GM21825 (cell line): ENCODE results near the gene FGF3.

ENCODE experiments used
- ATAC-seq: cut with Tn5 transposase; IDR thresholded peaks from one replicate; pipeline ENCODE4 v1.9.1; 2021; ENCODE audit warnings: mild to moderate bottlenecking, moderate library complexity; ENCODE audit not compliant: unreplicated experiment

The FGF3 gene

DNA sequence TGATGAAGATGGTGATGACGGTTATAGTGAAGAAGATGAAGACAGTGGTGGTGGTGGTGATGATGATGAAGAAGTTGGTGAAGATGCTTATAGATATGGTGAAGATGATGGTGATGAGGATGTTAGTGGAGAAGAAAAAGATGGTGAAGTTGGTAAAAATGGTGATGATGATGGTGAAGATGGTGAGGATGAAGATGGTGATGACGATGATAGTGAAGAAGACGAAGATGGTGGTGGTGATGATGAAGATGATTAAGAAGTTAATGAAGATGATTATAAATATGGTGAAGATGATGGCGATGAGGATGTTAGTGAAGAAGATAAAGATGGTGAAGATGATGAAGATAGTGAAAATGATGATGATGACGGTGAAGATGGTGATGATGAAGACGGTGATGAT is 25.2 kb upstream of the FGF3 start:
- no peak for ATAC-seq

DNA sequence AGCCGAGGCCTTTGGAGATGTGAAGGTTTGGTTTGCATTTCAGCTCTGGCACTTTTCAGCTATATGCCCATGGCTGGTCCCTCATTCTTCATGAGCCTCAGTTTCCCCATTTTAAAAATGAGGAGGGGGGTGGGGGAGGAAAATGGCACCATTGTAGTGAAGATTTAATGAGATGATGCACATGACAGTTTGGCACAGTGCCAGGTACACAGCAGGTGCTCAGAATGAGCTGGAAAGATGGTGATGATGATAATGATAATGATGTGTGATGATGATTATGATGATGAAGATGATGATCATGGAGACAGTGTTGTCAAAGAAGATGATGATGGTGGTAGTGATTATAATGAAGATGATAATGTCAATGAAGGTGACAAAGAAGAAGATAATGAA is 24.3 kb upstream of the FGF3 start:
- ATAC-seq, result no peak

DNA sequence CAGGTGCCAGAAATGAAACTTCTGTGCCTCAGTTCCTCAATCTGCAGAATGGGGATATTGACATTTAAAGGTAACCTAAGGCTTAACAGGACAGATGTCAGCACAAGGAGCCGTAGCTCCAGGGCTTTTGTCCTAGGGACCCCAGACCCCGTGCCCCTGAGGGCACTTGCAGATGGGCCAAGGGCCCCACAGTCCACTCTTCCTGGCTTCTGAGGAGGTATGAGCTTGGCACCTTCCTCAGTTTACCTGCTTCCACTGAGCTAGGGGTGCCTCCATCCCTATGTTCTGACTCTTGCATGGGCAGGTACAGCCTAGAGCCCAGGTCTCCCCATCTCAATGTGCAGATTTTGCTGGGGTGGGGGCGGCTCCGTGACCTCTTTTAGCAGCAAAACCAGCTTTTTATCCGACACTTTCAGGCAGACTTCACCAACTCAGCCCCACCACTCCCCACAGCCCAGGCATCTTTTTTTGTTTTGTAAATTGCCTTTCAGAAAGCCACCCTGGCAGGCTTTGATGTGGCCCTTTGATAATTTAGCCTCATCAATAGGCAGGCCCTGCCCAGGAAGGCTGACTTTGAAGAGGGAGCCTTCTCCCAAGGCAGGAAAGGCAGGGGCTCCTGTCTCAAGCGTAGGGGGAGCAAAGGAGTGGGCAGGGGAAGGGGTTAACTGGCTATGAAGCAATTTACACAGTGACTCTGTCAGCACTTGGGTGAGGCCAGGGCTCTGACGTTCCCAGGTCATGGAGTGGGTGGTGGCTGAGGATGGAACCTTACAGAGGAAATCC is 23.7 kb upstream of the FGF3 start:
- no peak for ATAC-seq

DNA sequence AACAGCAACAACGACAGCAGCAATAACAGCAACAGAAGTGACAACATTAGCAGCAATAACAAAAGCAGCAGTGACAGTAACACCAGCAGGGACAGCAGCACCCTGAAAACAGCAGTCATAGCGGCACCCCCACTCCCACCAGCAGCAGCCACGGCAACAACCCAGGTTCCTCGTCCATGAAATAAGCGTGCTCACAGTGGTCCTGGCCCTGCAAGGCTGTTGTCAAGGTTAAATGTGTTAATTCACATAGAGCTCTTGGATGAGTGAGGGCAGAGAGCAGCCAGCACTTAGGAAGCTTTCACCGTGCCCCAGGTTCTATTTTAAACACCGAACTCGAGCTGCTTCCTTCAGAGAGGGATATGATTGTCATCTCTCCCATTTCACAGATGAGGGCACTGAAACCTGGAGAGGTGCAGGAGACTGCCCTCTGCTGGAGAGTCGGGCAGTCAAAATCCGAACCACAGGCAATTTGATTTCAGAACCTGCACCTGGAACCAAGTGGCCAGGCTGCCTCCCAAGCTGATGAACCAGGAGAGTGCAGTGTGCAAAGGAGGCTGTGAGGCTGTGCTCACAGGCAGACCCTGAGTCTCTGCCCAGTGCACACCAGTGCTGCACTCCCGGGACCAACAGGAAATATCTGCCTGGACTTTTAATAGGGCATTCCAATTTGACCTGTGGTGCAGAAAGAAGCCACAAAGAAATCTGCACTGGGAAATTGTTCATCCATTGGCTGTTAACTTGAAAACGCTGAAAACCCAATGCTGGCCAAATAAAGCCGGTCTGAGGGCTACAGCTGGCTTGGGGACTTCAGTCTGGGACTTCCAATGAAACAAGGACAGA is 22.9 kb upstream of the FGF3 start:
- no peak for ATAC-seq

DNA sequence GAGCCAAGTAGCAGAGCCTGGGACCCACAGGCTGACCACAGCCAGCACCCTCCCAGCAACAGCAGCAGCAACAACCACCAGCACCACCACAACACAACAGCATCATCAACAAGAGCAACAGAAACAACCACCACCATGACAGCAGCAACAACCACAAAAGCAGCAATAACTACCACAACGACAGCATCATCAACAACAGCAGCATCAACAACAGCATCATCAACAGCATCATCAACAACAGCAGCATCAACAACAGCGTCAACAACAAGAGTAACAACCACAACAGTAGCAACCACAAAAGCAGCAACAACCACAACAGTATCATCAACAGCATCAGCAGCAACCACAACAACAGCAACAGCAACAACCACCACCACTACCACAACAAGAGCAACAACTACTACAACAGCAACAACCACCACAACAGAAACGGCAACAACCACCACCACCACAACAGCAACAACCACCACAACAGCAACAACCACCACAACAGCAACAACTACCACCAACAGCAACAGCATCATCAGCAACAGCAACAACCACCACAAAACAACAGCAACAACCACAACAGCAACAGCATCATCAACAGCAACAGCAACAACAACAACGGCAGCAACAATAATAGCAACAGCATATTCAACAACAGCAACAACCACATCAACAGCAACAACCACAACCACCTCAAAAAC is 22.1 kb upstream of the FGF3 start:
- no peak for ATAC-seq

DNA sequence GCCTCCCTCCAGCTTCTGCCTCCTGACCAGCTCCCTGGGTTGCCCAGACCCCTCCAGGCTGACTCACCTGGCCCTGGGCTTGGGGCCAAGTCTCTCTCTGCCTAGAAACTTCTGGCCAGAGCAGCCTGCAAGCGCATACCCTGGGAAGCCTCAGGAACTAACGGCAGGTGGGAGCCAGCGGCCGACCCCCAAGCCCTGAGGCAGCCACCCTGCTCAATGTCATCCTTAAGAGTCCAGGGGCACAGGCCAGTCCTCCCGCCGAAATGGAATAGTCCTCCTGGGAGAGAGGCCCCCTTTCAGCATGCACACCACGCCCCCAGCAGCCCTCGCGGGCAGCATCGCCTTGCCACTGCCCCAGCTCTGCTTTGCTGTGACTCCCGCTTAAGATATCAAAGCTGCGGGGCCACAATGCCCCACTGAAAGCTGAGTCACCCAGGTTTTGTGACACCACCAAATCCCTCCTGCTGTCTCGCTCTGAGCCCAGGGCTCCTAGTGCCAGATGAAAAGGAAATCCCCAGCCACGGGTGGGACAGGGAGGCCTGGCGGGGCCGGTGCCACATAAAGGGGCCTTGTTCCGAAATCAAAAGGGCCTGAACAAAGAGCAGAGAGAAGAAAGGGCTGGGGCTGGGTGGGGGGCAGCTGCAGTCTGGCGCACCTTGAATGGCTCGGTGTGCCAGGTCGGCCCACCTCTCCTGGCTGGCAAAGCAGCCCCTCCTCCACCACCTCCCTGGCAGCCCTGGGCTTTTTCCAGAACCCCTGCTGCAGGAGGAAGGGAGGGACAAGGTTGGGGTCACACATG is 21.4 kb upstream of the FGF3 start:
- ATAC-seq, result no peak

DNA sequence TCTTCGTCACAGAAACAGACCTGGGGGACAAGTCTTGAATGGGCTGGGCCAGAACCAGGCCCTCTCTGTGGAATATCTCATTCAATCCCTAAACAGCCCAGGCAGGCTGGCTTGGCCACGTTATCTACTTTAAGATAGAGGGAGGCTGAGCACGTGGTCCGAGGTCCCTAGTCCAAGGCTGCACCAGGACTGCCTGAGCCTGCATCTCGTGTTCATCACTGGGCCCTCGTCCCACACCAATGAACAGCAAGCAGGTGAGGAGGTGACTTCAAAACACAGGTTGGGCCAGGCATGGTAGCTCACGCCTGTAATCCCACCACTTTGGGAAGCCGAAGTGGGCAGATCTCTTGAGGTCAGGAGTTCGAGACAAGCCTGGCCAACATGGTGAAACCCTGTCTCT is 20.3 kb upstream of the FGF3 start:
- no peak for ATAC-seq

DNA sequence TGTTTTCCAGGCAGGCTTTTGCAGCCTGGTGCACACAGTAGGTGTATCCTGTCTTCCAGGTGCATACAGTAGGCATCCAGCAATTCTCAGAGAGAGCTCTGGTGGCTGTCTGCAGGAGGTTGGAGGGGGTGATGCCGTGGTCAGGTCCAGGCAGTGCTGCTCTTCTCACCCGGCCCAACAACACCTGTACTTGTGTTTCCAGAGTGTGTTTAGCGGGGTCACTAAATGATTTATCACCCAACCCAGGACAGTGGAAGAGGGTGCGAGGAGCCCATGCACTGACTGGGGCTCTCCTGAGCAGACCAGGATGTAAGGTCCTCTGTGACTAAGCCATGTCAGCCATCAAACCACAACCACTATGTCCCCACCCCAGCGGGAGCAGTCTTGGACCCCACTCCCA is 18.6 kb upstream of the FGF3 start:
- no peak for ATAC-seq

DNA sequence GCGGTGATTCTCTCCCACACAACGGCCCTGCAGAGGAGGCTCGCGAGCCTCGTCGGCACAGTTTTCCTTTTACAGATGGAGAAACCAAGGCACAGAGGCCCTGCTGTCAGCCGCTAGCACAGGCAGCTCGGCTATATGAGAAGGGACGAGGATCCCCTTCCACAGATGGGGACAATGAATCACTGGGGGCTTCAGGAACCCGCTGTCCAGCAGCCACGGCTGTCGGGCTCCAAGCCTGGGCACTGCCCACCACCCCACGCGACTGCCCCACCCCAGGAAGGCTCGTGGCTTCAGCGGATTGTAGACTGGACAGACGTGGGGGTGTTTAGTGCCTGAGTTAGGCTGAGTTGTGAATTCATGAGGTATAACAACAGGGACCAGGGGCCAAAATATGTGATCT is 17.2 kb upstream of the FGF3 start:
- ATAC-seq, result no peak

DNA sequence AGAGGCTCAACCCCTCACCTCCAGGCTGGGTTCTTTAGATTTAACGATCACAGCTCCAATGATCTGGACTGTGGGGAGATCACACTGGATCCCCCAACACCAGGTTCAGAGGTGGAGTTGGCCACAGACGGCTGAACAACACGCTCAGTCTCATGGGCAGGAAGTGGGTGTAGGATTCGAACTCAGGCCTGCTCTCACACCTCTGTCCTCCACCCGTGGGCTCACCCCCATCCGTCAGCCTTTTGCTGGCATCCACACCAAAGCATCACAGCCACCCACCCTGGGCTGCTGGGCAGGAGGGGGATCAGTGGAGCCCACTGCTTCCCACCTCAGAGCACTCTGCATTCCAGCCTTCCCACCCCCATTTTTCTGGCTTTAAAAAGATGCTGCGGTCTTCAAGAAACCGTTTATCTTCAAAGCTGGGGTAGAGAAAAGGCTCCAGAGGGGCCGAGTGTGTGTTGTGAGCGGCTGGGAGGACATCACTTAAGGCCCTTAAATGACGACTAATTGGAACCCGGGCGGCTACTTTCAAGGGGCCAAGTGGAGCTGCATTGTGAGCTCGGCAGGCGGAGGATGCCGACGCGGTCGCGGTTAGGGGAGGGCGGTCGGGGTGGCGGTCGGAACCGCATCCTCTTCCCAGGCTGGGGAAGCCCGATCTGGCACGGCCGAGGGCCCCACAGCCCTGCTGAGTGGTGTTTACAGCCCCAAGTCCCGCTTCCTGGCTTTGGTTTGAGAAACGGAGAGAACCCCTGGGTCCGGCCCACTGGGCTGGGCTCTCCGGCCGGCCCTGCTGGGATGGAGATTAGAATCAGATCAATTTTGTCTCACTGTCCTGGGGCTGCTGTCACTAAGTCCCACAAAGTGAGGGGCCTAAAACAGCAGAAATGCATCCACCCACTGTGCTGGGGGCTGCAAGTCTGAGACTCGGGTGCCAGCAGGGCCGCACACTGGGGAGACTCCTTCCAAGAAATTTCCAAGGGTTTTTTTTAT is 15.9 kb upstream of the FGF3 start:
- no peak for ATAC-seq

DNA sequence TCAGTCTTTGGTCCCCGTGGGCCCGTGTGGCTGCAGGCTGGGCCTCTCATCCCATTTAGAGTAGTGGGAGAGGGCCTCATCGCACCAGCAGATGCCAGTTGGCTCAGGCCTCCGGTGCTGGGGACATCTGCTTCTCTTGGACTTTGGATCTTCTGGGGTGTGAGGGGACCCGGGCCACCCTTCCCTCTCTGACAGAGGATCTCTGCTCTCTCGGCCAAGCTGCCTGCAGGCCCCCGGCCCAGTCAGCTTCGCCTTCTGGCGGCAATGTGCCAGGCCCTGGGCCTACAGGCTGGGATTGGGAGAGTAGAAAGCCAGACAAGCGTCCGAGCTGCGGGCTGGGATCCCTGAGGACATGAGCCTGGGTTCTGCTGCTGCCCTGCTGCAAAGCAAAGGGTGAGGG is 15.0 kb upstream of the FGF3 start:
- ATAC-seq, result no peak

DNA sequence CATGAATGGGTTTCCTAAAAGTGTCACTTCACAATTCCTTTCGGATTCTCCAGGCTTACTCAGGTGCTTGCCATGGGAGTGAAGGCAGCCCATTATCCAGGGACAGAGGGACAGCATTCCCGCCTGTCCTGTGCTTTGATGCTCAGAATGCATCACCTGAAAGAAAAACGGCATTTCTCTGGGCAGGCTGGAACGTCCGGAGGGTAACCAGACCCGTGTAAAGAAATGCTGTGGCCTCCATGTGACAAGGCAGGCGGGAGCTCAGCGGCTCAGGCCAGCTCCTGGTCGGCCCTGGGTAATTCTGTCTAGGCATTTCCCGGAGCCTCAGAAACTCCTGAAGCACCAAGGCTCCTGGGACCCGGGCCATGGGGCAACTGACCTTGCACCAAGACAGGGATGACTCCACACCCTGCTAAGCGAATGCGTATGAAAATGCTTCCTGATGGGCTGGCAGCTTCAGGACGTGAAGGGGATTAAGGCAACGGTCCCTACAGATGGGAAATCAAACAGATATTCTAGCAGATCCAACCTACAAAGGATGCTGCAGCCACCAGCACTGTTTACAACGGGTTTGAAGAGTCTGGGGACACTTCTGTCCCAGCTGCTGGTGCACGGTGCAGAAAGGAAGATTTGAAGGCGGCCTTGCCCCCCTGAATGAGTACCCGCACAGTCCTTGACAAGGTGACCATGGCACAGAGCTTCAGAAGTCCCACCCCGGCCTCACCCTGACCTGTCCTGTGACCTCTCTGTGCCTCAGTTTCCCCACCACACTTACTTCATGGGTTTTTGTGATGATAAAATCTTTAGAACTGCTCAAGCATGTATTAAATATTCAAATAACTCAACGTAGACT is 13.6 kb upstream of the FGF3 start:
- ATAC-seq, result no peak

DNA sequence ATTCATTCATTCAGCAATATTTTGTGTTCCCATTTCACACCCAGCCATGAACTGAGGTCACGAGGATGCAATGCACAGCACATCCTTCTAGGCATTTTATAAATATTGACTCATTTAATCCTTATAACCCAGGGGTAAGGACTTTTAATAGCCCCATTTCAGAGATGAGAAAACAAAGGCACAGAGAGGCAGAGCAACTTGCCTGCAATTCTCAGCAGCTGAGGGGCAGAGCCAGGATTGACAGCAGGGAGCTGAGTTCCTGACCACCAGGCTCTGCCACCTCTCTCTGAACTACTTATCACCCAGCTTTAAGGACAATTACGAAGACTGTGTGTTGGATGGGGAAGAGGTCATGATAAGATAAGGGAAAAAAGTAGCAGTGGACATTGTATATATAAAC is 12.8 kb upstream of the FGF3 start:
- no peak for ATAC-seq

DNA sequence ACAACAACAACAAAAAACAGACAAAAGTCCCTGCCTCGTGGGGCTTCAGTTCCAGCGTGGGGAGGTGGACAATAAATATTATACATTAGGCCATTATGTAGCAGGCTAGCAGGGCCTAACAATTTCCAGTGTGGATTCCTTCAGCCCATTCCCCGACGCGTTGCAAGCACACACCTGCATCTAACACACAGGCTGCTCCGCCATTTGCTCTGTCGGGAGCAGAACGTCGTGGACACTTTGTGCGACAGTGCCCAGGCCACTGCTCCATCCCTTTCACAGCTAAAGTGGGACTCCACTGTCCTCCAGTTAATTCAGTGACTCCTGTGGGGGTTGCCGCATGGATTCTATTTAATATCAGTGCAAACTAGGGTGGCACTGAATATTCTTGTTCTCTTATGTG is 10.9 kb upstream of the FGF3 start:
- ATAC-seq, result no peak

DNA sequence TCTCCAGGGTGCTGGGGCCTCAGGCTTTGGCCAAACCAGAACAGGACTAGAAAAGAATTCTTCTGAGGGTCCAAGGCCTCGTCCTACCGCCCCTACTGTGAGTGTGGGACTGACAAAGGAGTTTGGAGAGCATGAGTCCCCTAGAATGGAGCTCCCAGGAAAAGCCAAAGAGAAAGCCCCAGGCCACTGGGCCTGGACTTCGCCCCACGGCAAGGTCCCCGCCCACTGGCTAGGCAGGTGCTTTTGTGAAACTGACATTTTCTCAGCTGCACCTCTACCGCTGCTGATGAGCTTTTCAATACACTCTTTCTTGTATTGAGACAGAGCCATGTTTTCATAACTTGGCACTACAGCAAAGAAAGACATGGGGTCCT is 9.7 kb upstream of the FGF3 start:
- ATAC-seq, result no peak

DNA sequence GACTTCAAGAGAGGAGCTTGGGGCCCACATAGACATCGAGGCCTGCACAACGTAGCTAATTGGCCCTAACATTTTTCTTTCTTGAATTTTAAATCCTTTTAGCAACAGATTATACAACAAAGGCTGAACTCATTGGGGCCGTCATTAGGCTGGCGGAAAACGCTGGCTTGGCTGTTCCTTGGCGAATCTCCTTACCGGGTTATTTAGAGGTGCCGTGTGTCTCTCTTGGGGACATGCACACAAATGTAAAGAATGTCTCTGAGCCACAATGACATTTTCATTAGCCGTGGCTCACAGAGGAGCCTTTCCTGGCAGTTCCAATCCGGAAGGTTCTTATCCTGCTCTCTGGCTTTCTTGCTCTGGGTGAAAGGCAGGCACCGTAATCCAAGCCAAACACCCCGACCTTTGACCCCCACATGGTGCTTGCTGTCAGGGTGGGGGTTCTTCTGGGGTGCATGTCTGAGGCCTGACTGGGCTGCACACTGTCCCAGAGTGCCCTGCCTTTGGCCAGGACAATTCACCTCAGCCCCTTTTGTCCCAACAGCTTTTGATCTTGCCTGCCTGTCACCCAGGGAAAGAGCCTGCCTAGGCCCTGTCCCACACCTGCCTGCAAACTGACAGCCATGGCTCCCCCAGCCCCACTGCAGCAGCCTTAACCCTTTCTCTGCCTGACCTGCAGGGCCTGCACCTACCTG is 9.2 kb upstream of the FGF3 start:
- no peak for ATAC-seq

DNA sequence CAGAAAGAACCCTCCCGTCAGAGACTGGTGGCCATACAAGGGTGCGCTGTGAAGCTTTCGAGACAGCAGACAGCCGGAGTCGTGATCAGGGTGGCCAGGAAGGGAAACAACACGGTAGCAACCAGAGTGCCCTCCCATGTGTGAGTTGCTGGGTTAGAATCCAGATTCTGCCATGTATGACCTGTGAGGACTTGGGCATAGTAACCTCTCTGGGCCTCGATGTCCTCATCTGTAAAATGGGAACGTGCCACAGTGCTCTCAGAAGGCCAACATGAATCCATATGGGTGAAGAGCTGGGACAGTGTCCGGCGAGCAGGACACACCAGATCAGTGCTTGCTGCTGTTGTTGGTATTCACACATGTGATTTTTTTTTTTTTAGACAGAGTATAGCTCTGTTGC is 7.6 kb upstream of the FGF3 start:
- ATAC-seq, result no peak

DNA sequence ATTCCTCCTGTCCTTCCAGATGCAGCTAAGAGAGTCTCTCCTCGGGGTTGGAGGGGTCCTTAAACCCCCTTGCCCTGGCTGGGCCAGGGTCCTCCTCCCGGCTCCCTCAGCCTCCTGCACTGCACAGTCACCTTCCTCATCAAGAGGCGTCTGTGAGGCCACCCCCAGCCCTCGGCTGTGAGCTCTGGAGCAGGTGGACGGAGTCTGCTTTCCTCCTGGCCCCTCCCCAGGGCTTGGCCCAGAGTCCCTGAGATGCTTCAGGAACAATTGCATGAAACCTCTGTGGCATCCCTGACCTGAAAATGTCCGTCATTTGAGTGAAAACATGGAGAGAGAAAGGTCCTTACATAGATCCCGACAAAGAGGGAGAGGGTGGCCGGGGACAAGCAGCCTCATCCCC is 6.7 kb upstream of the FGF3 start:
- no peak for ATAC-seq
